ENCODE data around the gene SLC48A1. TPM values are rescaled to one million over a fixed set of nuclear protein-coding genes. Genes with fewer than 3 reads are reported as not detected.
"Not testable (repeated sequence)": the region's sequence is repeated elsewhere in the genome, so short reads cannot be mapped to it uniquely, and the experiment has no call there.

Gene SLC48A1
- total RNA-seq, 2 donors from 2014 or later = 5.9 to 6.9 TPM

DNA sequence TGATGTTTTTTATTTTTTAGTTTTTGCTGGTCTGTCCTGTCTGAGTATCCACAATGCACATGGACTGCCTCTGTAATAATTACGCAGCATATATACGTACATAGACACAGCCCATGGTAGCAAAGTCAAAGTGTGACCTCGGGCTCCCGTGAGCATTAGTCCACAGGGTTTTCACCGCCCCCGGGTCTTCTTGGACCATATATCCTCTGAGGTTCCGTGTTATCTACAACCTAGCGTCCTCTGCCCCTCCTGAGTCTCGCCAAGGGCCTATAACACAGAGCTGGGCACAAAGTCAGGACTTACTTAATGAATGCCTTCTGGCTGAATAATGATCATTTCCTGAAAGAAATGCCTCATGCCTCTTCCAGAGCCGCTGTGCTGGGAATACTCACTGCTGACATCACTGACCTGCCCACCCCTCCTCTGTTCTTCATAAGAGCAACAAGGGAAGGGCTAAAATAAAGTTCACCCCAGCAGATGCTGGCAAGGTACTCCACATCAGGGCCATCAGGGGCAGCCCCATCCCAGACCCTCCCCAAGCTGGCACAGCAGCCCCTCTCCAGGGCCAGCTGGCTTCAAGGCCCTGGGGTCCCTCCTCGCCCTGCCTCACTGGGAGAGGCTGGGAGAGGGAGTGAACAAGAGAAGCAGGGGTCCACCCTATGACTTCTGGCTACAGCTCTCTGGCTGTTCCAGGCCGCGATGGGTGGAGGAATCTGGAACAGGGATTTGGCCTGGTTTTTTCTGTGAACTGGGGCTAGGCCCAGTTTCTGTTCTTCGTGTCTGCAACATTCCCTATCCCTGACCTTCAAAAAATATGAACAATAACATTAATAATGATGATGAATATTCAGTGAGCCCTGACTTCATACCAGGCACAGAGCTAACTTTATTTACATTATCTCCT lies 38.8 kb downstream of the SLC48A1 start:
- Mint-ChIP-seq H3K4me3 (peak overlapping the region; percentile 96), H3K27ac (peak overlapping the region; percentile 100), H3K4me1 (peaks cover 74% of the 10 kb centered on the region), H3K27me3 (no peaks in the 10 kb centered on the region), H3K36me3 (ENCODE audit: low read depth) (no peaks in the 10 kb centered on the region)
- no peak for ATAC-seq
- H3K9me3 ChIP-seq (ENCODE audit: control insufficient read depth, low read length, poor library complexity, severe bottlenecking) = no peaks in the 10 kb centered on the region
- DNase-seq = no peak

DNA sequence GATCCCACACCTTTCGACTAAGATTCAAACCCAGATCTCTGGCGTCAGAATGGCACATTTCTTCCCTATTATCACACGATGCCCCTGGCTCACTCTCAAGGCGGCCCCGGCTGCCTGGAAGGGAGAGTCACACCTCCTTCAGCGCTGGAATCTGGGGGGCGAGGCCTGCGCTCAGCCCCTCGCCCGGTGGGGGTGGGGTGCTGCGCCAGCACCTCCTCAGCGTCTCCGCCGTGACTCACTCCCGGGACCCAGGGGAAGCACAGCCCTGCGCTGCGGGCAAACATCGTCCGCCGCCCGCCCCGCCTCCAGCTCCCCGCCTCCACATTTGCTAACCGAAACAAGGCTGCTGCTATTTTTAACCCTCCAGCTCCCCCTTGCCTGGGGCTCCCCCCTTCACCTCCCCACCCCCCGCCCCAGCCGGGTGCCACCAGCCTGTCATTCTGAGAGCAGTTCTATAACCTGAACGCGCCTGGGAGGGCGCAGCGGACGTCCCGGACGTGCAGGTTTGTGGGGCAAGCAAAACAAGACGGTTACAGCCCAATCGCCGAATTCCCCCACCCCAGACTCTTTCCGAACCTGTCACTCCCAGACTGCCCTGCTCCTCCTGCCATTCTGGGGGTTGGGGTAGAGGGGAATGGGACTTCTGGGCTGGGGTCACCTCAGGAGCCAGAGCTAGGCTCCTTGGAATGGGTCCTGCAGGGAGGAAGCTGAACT lies 39.9 kb downstream of the SLC48A1 start:
- peak; percentile 80 for ATAC-seq
- Mint-ChIP-seq H3K36me3 (ENCODE audit: low read depth) (no peaks in the 10 kb centered on the region), H3K4me1 (peaks cover 75% of the 10 kb centered on the region), H3K27me3 (no peaks in the 10 kb centered on the region), H3K4me3 (peak overlapping the region; percentile 96), H3K27ac (peak overlapping the region; percentile 100)
- peak; percentile 79 to 91 (median 83) for DNase-seq
- no peaks in the 10 kb centered on the region for H3K9me3 ChIP-seq (ENCODE audit: control insufficient read depth, low read length, poor library complexity, severe bottlenecking)

DNA sequence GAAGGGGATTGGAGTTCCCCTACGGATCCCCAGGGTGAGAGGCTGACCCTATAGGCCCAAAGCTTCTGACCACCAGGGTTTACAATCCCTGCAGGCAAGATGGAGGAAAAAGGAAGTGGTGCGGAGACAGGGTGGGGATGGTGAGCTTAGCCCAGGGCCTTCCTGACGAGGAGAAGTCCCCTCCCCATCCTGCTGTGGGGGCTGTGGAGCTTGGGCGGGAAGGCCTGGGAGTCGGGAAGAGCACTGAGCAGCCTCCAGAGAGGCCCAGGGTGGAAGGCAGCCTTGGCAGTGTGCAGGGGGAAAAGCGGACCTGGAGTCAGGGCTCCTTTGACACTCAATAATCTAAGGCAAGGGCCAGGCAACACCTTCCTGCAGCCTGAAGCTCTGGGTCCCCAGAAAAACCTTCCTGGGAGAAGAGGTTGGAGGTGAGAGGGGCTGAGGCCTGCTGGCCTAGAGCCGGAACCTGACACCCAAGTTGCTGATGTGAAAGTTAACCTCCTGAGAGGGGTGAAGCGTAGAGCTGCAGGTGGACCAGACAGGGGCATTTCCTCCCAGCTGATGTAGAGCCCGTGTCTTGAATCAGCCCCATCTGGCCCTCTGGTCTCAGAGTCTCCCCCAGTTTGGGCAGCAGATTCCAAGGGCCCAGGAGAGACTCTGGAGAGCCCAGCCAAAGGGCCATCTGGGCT lies 40.6 kb downstream of the SLC48A1 start:
- H3K4me1 Mint-ChIP-seq = peaks cover 75% of the 10 kb centered on the region
- no peak for ATAC-seq
- no peaks in the 10 kb centered on the region for H3K36me3 Mint-ChIP-seq (ENCODE audit: low read depth)
- peak overlapping the region; percentile 100 for H3K27ac Mint-ChIP-seq
- peak overlapping the region; percentile 96 for H3K4me3 Mint-ChIP-seq
- no peaks in the 10 kb centered on the region for H3K27me3 Mint-ChIP-seq
- DNase-seq = no peak
- H3K9me3 ChIP-seq (ENCODE audit: control insufficient read depth, low read length, poor library complexity, severe bottlenecking) = no peaks in the 10 kb centered on the region

DNA sequence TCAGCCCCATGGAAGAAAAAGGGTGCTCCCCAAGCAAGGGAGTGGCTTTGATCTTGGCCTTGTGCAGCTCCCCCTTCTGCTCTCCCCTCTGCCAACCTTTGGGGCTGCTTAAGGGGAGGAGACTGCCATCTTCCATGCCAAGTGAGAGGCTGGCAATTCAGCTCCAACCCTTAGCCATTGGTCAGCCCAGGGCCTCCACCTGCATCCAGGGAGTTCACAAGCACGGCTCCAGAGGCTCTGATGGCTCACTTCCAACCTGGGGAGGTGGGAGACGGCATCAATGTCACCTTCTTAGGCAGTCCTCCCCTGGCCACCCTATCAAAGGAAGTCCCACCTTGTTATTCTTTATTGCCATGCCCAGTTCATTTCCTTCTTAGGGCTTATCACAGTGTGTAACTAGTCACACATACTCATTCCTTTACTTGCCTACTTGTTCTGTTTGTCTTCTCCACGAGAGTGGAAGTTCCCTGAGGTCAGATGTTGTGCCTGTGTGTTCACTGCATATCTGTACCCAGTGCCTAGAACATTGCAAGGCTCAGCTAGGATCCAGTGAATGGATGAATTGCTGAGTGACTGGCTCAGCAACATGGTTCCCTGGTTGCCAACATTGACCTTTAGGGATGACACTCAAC lies 41.6 kb downstream of the SLC48A1 start:
- Mint-ChIP-seq H3K4me1 (peaks cover 69% of the 10 kb centered on the region), H3K36me3 (ENCODE audit: low read depth) (no peaks in the 10 kb centered on the region), H3K27ac (peak overlapping the region; percentile 100), H3K27me3 (no peaks in the 10 kb centered on the region), H3K4me3 (peak overlapping the region; percentile 96)
- no peak for ATAC-seq
- no peak for DNase-seq
- no peaks in the 10 kb centered on the region for H3K9me3 ChIP-seq (ENCODE audit: control insufficient read depth, low read length, poor library complexity, severe bottlenecking)

DNA sequence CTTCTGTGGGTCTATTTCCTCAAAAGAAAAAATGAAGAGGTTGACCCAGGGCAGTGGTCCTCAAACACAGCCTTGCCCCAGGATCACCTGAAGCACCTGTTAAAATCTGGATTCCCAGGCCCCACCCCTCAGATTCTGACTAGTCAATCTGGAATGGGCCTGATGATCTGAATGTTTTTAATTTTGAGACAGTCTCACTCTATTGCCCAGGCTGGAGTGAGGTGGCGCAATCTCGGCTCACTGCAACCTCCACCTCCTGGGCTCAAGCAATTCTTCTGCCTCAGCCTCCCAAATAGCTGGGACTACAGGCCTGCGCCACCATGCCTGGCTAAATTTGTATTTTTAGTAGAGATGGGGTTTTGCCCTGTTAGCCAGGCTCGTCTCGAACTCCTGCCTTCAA lies 42.4 kb downstream of the SLC48A1 start:
- peak overlapping the region; percentile 100 for H3K27ac Mint-ChIP-seq
- not testable (repeated sequence) for H3K27me3 Mint-ChIP-seq; ATAC-seq; H3K9me3 ChIP-seq (ENCODE audit: control insufficient read depth, low read length, poor library complexity, severe bottlenecking); H3K36me3 Mint-ChIP-seq (ENCODE audit: low read depth); DNase-seq
- H3K4me3 Mint-ChIP-seq = peak overlapping the region; percentile 31
- H3K4me1 Mint-ChIP-seq = peaks cover 68% of the 10 kb centered on the region

DNA sequence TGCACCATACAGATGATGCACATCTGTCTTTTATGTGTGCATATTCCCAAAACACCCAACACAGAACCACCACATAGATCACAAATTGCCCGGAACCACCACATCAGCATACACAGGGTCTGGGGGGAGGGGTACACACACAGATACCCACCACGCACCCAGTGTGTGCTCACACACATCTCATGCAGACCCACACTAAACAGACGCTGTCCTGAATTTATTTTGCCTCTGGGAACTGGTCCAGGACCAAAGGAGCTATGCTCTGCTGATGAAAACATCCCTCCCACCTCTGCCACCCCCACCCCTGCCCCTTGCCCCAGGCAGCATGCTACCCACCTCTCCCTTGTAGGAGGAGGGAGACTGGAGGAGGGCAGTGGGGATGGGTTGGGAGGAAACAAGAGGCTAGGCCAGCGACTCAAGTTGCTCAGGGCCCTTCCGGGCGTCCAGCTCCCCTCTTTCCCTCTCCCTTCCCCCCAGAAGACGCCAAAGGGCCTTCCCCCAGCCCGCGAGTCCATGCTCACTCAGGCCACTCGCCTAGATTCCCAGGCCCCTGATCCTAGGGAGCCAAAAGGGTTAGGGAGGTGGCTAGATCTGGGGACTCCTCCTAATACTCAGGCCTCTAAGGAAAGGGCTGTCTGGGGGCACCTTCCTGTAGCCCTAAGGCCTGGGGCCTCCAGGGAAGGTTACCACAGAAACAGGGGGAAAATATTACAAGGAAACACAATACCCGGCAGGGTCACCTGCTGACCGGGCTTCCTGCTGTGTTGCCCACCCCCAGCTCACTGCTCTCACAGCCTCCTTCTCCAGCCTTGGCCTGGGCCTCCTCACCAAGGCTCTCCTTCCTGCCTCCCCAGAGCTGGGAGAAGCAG lies 43.6 kb downstream of the SLC48A1 start:
- Mint-ChIP-seq H3K27ac (peak overlapping the region; percentile 100), H3K4me3 (peak overlapping the region; percentile 97), H3K36me3 (ENCODE audit: low read depth) (no peaks in the 10 kb centered on the region), H3K27me3 (no peaks in the 10 kb centered on the region), H3K4me1 (peaks cover 69% of the 10 kb centered on the region)
- H3K9me3 ChIP-seq (ENCODE audit: control insufficient read depth, low read length, poor library complexity, severe bottlenecking) = no peaks in the 10 kb centered on the region
- no peak for DNase-seq
- ATAC-seq = no peak

DNA sequence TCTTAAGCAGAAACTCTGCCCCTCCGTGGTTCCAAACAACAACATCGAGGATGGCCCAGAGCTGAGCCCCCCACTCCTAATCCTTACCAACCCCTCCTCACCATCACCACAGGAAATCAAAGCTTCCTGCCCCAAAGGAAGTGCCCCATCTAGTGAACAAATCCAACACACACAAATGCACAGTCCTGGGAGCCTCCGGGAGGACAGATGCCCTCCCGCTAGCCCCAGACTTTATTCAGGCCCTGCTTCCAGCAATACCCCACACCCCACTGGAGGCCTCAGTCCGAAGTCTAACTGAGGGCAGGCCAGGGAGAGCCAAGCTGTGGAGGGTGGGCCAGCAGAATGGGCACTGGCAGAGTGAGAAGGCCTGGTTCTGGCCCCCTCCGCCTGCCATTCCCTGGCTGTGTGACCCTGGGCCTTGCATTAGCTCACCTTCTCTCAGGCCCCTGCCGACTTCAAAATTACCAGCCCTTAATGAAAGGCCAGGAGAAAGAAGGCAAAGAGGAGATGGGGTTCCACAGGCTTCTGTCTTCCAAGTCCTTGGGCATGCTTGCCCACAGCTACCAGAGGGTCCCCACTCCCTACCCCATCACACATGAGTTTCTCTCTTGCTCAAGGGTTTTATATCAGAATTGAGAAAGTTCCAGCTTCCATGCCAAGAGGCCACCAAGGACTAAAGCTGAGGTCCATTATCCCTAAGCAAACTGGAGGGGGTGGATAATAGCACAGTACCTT lies 44.4 kb downstream of the SLC48A1 start:
- no peak for ATAC-seq
- Mint-ChIP-seq H3K36me3 (ENCODE audit: low read depth) (no peaks in the 10 kb centered on the region), H3K27me3 (no peaks in the 10 kb centered on the region), H3K4me1 (peaks cover 72% of the 10 kb centered on the region), H3K27ac (peak overlapping the region; percentile 100), H3K4me3 (peak overlapping the region; percentile 97)
- no peaks in the 10 kb centered on the region for H3K9me3 ChIP-seq (ENCODE audit: control insufficient read depth, low read length, poor library complexity, severe bottlenecking)
- no peak for DNase-seq

DNA sequence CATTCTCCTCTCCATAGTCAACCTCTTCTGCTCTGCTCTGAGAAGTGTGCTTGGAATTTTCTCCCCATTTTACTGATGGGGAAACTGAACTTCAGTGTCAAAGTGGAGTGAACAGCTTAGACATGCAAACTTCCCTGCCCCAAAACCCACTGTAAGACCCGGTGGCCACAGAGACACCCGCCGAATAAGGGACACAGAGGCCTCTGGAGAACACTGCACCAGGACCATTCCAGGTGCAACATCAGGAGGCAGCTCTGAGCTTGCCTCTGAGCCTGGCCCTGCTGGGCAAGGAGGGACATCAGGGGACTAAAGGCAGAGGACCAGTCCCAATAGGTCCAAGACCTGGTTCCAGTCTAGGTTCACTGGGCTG lies 45.0 kb downstream of the SLC48A1 start:
- peak overlapping the region; percentile 100 for H3K27ac Mint-ChIP-seq
- DNase-seq = no peak
- H3K4me3 Mint-ChIP-seq = peak overlapping the region; percentile 97
- peaks cover 76% of the 10 kb centered on the region for H3K4me1 Mint-ChIP-seq
- no peaks in the 10 kb centered on the region for H3K9me3 ChIP-seq (ENCODE audit: control insufficient read depth, low read length, poor library complexity, severe bottlenecking)
- H3K27me3 Mint-ChIP-seq = no peaks in the 10 kb centered on the region
- no peak for ATAC-seq
- no peaks in the 10 kb centered on the region for H3K36me3 Mint-ChIP-seq (ENCODE audit: low read depth)

DNA sequence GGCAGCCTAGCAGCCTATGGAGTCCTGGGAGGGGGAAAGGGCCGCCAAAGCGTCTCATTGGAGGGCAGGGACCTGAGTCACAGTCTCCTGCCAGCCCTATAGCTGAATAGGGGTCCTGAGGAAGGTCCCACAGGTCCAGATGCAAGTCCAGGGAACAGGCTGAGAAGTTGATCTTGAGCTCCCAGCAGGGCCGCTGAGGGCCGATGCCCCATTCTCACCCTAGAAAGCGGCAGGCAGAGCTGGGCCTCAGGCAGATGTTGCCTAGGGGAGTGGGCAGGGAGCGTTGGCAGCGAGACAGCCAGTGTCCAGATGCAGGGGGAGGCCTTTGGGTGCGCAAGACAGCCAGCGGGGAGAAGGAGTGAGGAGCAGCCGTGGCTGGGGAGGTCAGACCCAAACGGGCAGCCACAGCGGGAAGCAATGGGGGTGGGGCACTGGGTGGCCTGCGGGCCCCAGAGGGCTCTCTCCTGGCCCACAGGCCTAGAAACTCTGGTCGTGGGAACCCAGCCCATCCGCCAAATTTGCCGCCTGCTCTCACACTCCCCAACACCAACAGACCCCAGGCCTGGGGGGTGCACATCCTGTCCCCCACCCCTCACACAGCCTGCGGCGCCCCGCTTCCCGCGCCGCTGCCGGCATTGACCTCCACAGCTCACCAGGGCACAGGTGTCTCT lies 45.6 kb downstream of the SLC48A1 start:
- peaks cover 76% of the 10 kb centered on the region for H3K4me1 Mint-ChIP-seq
- no peaks in the 10 kb centered on the region for H3K36me3 Mint-ChIP-seq (ENCODE audit: low read depth)
- H3K27me3 Mint-ChIP-seq = no peaks in the 10 kb centered on the region
- peak; percentile 6 for ATAC-seq
- H3K4me3 Mint-ChIP-seq = peak overlapping the region; percentile 97
- peak overlapping the region; percentile 100 for H3K27ac Mint-ChIP-seq
- H3K9me3 ChIP-seq (ENCODE audit: control insufficient read depth, low read length, poor library complexity, severe bottlenecking) = no peaks in the 10 kb centered on the region
- no peak for DNase-seq

DNA sequence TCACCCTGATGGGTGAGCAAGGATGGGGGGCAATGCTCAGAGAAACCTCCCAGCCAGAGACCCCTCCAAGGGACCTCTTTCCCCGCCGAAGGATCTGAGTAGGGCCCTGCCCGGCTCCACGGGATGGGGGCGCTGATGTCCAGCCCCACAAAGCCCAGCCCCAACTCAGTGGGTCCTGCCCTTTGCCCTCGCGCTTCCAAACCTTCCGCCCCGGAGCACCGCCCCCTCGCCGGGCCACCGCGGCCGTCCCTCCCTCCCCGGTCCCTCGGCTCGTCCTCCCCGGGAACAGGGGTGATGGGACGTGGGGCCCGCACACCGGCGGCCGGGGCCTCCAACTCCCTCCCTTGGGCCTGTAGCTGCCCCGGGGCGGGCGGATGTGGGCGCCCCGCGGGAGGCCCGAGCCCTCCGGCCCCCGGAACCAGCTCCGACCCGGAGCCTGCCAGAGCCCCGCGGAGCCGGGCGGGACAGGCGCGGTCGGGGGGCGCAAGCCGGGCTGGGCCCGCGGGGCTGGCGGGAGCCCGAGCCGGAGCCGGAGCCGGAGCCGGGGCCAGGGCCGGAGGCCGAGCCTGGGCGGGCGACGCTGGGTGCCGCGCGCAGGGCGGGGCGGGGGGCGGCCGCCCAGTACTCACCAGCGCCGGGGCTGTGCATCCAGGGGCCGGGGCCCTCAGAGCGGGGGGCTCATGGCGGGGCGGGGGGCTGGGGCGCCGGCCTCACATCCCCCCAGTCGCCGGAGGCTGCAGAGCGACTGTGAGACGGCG lies 46.3 kb downstream of the SLC48A1 start:
- H3K4me3 Mint-ChIP-seq = peak overlapping the region; percentile 97
- no peaks in the 10 kb centered on the region for H3K27me3 Mint-ChIP-seq
- H3K4me1 Mint-ChIP-seq = peaks cover 76% of the 10 kb centered on the region
- DNase-seq = peak in 1 of 3 donors; percentile 39
- no peaks in the 10 kb centered on the region for H3K9me3 ChIP-seq (ENCODE audit: control insufficient read depth, low read length, poor library complexity, severe bottlenecking)
- no peaks in the 10 kb centered on the region for H3K36me3 Mint-ChIP-seq (ENCODE audit: low read depth)
- peak overlapping the region; percentile 100 for H3K27ac Mint-ChIP-seq
- peak; percentile 6 for ATAC-seq

Measured in T-helper 17 cell (primary cell).